Karpas-422 (cell line): ENCODE measurements around the gene TRIP10. TPM values are rescaled to one million over a fixed set of nuclear protein-coding genes. Genes with fewer than 3 reads are reported as not detected.
A peak's percentile ranks its signal among the peaks of the same experiment; 100 is the strongest.
"Not testable (repeated sequence)": the region's sequence is repeated elsewhere in the genome, so short reads cannot be mapped to it uniquely, and the experiment has no call there.

Experiments
- DNase-seq: peaks from one replicate; pipeline ENCODE4 v3.0.0-alpha.2; 2015
- H2AFZ ChIP-seq: fragments of 200-600 bp; sonication (generic); 2 replicates; pipeline ENCODE4 v1.6.1; 2014; ENCODE audit warnings: antibody characterized with exemption, low read length, mixed read lengths
- H3K27ac ChIP-seq: fragments of 200-600 bp; sonication (generic); 2 replicates; pipeline ENCODE4 v1.5.1; 2014; ENCODE audit warnings: mild to moderate bottlenecking, low read length, moderate library complexity
- H3K27me3 ChIP-seq: fragments of 200-600 bp; sonication (generic); 2 replicates; pipeline ENCODE4 v1.6.1; 2014; ENCODE audit warnings: low read length, mixed read lengths
- H3K36me3 ChIP-seq: fragments of 200-600 bp; sonication (generic); 2 replicates; pipeline ENCODE4 v1.6.1; 2014; ENCODE audit warnings: low read length, mixed read lengths; ENCODE audit not compliant: insufficient read depth
- H3K4me1 ChIP-seq: fragments of 200-600 bp; sonication (generic); 2 replicates; pipeline ENCODE4 v1.6.1; 2014; ENCODE audit warnings: mild to moderate bottlenecking, low read length, mixed read lengths
- H3K4me2 ChIP-seq: fragments of 200-600 bp; sonication (generic); 2 replicates; pipeline ENCODE4 v1.6.1; 2014; ENCODE audit warnings: low read length, low read depth, mild to moderate bottlenecking; ENCODE audit not compliant: poor library complexity, severe bottlenecking
- H3K4me3 ChIP-seq: fragments of 200-600 bp; sonication (generic); 2 replicates; pipeline ENCODE4 v1.5.1; 2014; ENCODE audit warnings: mild to moderate bottlenecking, antibody characterized with exemption, low read length, mixed read lengths
- H3K79me2 ChIP-seq: fragments of 200-600 bp; sonication (generic); 2 replicates; pipeline ENCODE4 v1.6.1; 2014; ENCODE audit warnings: mild to moderate bottlenecking, low read length, mixed read lengths
- H3K9ac ChIP-seq: fragments of 200-600 bp; sonication (generic); 2 replicates; pipeline ENCODE4 v1.6.0; 2014; ENCODE audit warnings: low read length
- H3K9me2 ChIP-seq: fragments of 200-600 bp; sonication (generic), shearing (Covaris generic); replicated peaks from 2 replicates; pipeline ENCODE4 v1.6.0; 2014; ENCODE audit warnings: mild to moderate bottlenecking, low read length, moderate library complexity; ENCODE audit not compliant: insufficient read depth
- H3K9me3 ChIP-seq: fragments of 300-700, 200-600 bp; sonication (generic); 2 replicates; pipeline ENCODE4 v1.6.1; 2014; ENCODE audit warnings: low read length, mixed read lengths
- H4K20me1 ChIP-seq: fragments of 200-600 bp; sonication (generic); 2 replicates; pipeline ENCODE4 v1.6.1; 2014; ENCODE audit warnings: mild to moderate bottlenecking, antibody characterized with exemption, low read length, low read depth; ENCODE audit not compliant: insufficient read depth
- total RNA-seq: library from RNA; depleted of rRNA; stranded (reverse); fragments of >200 nt; shearing (Covaris generic); gene quantifications from 2 replicates; pipeline ENCODE4 v1.2.3, GENCODE V29; 2014; ENCODE audit warnings: low replicate concordance

The TRIP10 gene
- total RNA-seq, 1 experiment from 2014 or later = 6.5 TPM

DNA sequence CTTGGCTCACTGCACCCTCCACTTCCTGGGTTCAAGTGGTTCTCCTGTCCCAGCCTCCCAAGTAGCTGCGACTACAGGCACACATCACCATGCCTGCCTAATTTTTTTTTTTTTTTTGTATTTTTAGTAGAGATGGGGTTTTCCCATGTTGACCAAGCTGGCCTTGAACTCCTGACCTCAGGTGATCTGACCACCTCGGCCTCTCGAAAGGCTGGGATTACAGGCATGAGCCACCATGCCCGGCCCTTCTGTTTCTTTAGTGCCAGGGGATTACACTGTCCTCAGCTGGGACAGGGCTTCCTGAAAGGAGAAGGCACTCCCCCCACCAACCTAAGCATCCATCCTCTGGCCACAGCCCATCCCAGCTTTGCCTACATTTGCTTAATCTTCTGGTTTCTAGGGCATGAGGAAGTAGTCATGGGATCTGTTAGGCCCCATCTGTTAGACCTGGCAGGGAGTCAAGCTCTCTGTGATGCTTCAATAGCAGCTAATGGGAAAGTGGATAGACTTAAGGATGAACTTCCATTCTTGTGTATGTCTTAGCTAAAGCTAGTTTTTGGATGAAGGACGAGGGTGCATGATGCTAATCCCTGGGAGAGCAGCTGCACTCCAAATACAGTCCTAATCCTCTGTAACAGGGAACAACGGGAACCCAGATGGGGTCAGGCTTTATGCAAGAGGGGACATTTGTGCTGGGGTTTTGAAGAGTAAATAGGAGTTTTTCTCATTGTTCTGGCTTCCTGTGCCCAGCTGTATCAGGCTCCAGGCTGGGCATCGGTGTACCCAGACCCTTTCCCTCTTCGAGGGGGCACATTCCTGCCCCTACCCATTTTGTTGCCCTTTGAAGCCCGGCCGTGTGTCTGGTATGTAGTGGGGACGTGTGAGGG, 35.6 kb downstream of the TRIP10 start:
- H4K20me1 ChIP-seq = peaks cover 26% of the 10 kb centered on the region; the same call in 1 of the 2 replicates
- peaks cover 7% of the 10 kb centered on the region for H3K36me3 ChIP-seq
- no peaks in the 10 kb centered on the region for H3K9me3 ChIP-seq
- H3K9me2 ChIP-seq = no peaks in the 10 kb centered on the region
- peak overlapping the region; percentile 12; the same call in 1 of the 2 replicates for H3K27ac ChIP-seq
- H3K9ac ChIP-seq = no peak overlapping the region
- peak; percentile 74 for DNase-seq
- H3K4me1 ChIP-seq = peaks cover 46% of the 10 kb centered on the region
- no peak overlapping the region for H2AFZ ChIP-seq
- H3K4me3 ChIP-seq = no peak overlapping the region; the same call in 1 of the 2 replicates
- H3K79me2 ChIP-seq = peaks cover 66% of the 10 kb centered on the region
- H3K27me3 ChIP-seq = no peaks in the 10 kb centered on the region
- peak overlapping the region; percentile 33 for H3K4me2 ChIP-seq

DNA sequence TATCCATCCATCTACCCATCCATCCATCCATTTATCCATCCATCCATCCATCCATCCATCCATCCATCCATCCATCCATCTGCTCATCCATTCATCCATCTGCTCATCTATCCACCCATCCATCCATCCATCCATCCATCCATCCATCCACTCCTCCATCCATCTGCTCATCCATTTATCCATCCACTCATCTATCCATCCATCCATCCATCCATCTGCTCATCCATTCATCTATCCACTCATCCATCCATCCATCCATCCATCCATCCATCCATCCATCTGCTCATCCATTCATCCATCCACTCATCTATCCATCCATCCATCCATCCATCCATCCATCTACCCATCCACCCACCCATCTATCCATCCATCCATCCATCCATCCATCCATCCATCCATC, 36.6 kb downstream of the TRIP10 start:
- not testable (repeated sequence) for H3K4me2 ChIP-seq, H3K36me3 ChIP-seq, H3K9ac ChIP-seq, H3K27me3 ChIP-seq, H2AFZ ChIP-seq, H3K9me2 ChIP-seq, H3K27ac ChIP-seq, H3K4me3 ChIP-seq, H3K9me3 ChIP-seq, DNase-seq
- Histone ChIP-seq H3K79me2 (peaks cover 76% of the 10 kb centered on the region), H3K4me1 (peaks cover 49% of the 10 kb centered on the region), H4K20me1 (peaks cover 31% of the 10 kb centered on the region; the same call in 1 of the 2 replicates)

DNA sequence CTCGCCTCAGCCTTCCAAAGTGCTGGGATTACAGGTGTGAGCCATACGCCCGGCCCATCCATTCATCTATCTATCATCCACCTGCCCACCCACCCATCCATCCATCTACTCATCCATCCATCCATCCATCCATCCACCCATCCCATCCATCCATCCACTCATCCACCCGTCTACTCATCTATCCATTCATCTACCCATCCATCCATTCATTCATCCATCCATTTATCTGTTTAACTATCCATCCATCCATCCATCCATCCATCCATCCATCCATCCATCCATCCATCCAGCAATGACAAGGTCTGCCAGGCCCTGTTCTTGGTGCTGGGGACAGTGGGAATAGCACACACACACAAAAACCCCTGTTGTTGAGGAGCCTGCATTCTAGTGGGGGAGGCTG, 37.5 kb downstream of the TRIP10 start:
- Histone ChIP-seq H3K9me2 (no peaks in the 10 kb centered on the region), H3K4me2 (no peak overlapping the region), H2AFZ (no peak overlapping the region), H3K79me2 (peaks cover 86% of the 10 kb centered on the region), H3K4me1 (peaks cover 49% of the 10 kb centered on the region), H3K27ac (no peak overlapping the region), H3K9ac (no peak overlapping the region), H3K4me3 (no peak overlapping the region), H3K27me3 (no peaks in the 10 kb centered on the region), H3K36me3 (peaks cover 15% of the 10 kb centered on the region), H3K9me3 (no peaks in the 10 kb centered on the region), H4K20me1 (peaks cover 31% of the 10 kb centered on the region; the same call in 1 of the 2 replicates)
- no peak for DNase-seq

DNA sequence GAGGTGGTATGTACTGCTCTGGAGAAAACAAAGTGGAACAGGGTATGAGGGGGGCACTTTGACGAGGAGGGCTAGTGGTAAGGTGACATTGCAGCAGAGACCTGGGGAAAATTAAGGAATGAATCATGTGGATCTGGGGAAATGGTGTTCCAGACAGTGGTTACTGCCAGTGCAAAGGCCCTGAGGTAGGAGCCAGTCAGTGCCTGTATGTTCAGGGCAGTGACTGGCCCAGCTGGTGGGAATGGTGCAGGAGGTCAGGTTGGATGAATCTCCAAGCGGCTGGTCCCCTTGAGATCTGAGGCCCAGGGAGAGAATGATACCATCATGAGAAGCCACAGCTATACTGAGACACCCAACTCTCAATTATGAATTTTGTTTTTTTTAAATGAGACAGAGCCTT, 38.0 kb downstream of the TRIP10 start:
- Histone ChIP-seq H3K4me2 (no peak overlapping the region), H3K27me3 (no peaks in the 10 kb centered on the region), H3K79me2 (peaks cover 88% of the 10 kb centered on the region), H3K9me3 (no peaks in the 10 kb centered on the region), H2AFZ (no peak overlapping the region), H3K4me1 (peaks cover 46% of the 10 kb centered on the region), H3K36me3 (peaks cover 15% of the 10 kb centered on the region), H4K20me1 (peaks cover 31% of the 10 kb centered on the region; the same call in 1 of the 2 replicates), H3K9ac (no peak overlapping the region), H3K27ac (0 out of 2 replicates have a peak overlapping the region, but pooled peaks have one; percentile 11), H3K9me2 (no peaks in the 10 kb centered on the region), H3K4me3 (no peak overlapping the region)
- no peak for DNase-seq

DNA sequence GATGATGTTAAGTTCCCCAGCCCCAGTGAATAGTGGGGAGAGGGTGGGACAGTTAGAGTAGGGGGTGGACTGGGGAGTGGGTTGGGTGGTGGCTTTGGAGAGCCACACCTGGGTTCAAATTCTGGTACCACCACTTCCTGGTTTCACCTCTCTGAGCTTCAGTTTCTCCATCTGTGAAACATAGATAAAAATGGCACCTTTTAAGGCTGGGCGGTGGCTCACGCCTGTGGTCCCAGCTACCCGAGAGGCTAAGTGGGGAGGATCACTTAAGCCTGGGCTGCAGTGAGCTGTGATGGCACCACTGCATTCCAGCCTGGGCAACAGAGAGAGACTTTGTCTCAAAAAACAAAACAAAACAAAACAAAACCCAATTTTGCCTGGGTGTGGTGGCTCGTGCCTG, 38.9 kb downstream of the TRIP10 start:
- H3K27ac ChIP-seq = peak overlapping the region; percentile 45
- no peaks in the 10 kb centered on the region for H3K27me3 ChIP-seq
- no peak overlapping the region for H3K9ac ChIP-seq
- H3K36me3 ChIP-seq = peaks cover 15% of the 10 kb centered on the region
- no peak overlapping the region for H3K4me2 ChIP-seq
- H4K20me1 ChIP-seq = peaks cover 31% of the 10 kb centered on the region; the same call in 1 of the 2 replicates
- DNase-seq = no peak
- H3K9me3 ChIP-seq = no peaks in the 10 kb centered on the region
- no peak overlapping the region for H2AFZ ChIP-seq
- peaks cover 43% of the 10 kb centered on the region for H3K4me1 ChIP-seq
- H3K4me3 ChIP-seq = no peak overlapping the region
- H3K9me2 ChIP-seq = no peaks in the 10 kb centered on the region
- peaks cover 92% of the 10 kb centered on the region for H3K79me2 ChIP-seq

DNA sequence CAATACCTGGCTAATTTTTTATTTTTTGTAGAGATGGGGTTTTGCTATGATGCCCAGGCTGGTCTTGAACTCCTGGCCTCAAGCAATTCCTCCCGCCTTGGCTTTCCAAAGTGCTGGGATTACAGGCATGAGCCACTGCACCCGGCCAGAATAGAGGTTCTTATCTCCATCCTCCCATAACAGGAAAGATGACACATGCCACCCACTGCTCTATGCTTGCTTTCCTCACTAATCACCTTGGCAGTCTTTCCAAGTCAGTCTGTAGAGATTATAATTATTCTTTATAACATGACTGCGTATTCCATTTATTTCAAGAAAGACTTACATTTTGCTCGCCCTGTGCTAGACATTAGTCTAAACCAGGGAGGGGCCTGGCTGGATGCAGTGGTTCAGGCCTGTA, 39.7 kb downstream of the TRIP10 start:
- H3K27ac ChIP-seq = no peak overlapping the region
- H2AFZ ChIP-seq = no peak overlapping the region
- no peaks in the 10 kb centered on the region for H3K9me3 ChIP-seq
- H3K9me2 ChIP-seq = no peaks in the 10 kb centered on the region
- no peak for DNase-seq
- H3K4me1 ChIP-seq = peaks cover 40% of the 10 kb centered on the region
- peaks cover 94% of the 10 kb centered on the region for H3K79me2 ChIP-seq
- no peak overlapping the region for H3K9ac ChIP-seq
- H3K36me3 ChIP-seq = peaks cover 15% of the 10 kb centered on the region
- H4K20me1 ChIP-seq = peaks cover 31% of the 10 kb centered on the region; the same call in 1 of the 2 replicates
- no peak overlapping the region for H3K4me3 ChIP-seq
- no peak overlapping the region for H3K4me2 ChIP-seq
- H3K27me3 ChIP-seq = no peaks in the 10 kb centered on the region

DNA sequence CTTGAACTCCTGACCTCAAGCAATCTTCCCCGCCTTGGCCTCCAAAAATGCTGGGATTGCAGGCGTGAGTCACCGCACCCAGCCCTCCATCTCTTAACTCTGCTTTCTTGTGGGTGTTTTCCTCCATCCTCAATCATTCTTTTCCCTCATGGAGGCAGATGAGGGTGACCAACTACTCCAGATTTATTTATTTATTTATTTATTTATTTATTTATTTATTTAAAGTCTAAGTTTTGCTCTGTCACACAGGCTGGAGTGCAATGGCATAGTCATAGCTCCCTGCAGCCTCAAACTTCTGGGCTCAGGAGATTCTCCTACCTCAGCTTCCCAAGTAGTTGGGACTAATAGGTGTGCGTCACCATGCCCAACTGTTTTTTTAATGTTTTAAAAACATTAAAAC, 47.9 kb downstream of the TRIP10 start:
- no peak overlapping the region for H3K9ac ChIP-seq
- H3K27ac ChIP-seq = no peak overlapping the region
- peaks cover 81% of the 10 kb centered on the region for H3K79me2 ChIP-seq
- H3K9me2 ChIP-seq = no peaks in the 10 kb centered on the region
- peaks cover 6% of the 10 kb centered on the region; the same call in 1 of the 2 replicates for H4K20me1 ChIP-seq
- no peak overlapping the region for H3K4me2 ChIP-seq
- no peak for DNase-seq
- no peak overlapping the region for H3K4me3 ChIP-seq
- no peaks in the 10 kb centered on the region for H3K27me3 ChIP-seq
- H2AFZ ChIP-seq = no peak overlapping the region
- no peaks in the 10 kb centered on the region for H3K9me3 ChIP-seq
- peaks cover 4% of the 10 kb centered on the region; the same call in 1 of the 2 replicates for H3K36me3 ChIP-seq
- peaks cover 28% of the 10 kb centered on the region for H3K4me1 ChIP-seq

DNA sequence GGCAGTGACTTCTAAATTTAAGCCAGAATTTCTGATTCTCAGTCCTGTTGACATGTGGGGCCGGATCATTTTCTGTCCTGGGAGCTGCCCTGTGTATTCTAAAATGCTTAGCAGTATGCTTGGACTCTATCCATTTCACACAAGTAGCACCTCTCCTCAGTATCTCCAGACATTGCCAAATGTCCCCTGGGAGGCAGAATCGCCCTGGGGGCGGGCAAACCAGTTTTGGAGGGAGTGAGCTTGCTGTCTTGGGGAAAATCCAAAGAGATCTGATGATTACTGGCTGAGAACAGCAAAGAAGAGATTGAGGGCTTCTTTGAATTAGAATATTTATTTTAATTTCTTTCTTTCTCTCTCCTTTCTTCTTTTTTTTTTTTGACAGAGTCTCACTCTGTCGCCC, 49.4 kb downstream of the TRIP10 start:
- Histone ChIP-seq H3K4me3 (no peak overlapping the region), H3K9me2 (no peaks in the 10 kb centered on the region), H3K36me3 (peaks cover 4% of the 10 kb centered on the region; the same call in 1 of the 2 replicates), H3K4me2 (no peak overlapping the region), H3K9ac (0 out of 2 replicates have a peak overlapping the region, but pooled peaks have one; percentile 37), H4K20me1 (peaks cover 6% of the 10 kb centered on the region; the same call in 1 of the 2 replicates), H2AFZ (no peak overlapping the region), H3K9me3 (no peaks in the 10 kb centered on the region), H3K4me1 (peaks cover 28% of the 10 kb centered on the region), H3K27me3 (no peaks in the 10 kb centered on the region), H3K79me2 (peaks cover 80% of the 10 kb centered on the region), H3K27ac (peak overlapping the region; percentile 32; the same call in 1 of the 2 replicates)
- no peak for DNase-seq
